PC-3 (cell line): ENCODE results near the gene XRCC6. TPM values are rescaled to one million over a fixed set of nuclear protein-coding genes. Genes with fewer than 3 reads are reported as not detected.

Experiments used
- ATAC-seq: fragments of 200-7000 bp; cut with Tn5 transposase; 2 replicates; pipeline ENCODE4 v1.9.1; 2020; ENCODE audit warnings: mild to moderate bottlenecking, moderate library complexity
- BruUV-seq: library from RNA; stranded (reverse); fragments of 400-500 nt; replicated peaks from 2 replicates; lab custom pipeline; 2021; lab: Mats Ljungman, UMichigan
- CTCF ChIA-PET: fragments of 300-600 bp; sonication (Branson Sonifier 250); formaldehyde crosslinking; loops from one replicate; lab custom pipeline; 2022; ENCODE audit warnings: antibody characterized with exemption; lab: Charles Lee
- POLR2A ChIA-PET: fragments of 300-600 bp; sonication (Branson Sonifier 250); formaldehyde crosslinking; loops from one replicate; lab custom pipeline; 2022; ENCODE audit warnings: antibody characterized with exemption; ENCODE audit not compliant: unreplicated experiment; lab: Charles Lee
- DNase-seq: peaks from one replicate; pipeline ENCODE4 v3.0.0-alpha.2; 2015
- H2AFZ ChIP-seq: fragments of 300-600 bp; sonication (generic); 2 replicates; pipeline ENCODE4 v1.6.0; 2016; ENCODE audit warnings: antibody characterized with exemption, low read length
- H3F3A ChIP-seq: fragments of 300-600 bp; sonication (generic); one replicate; pipeline ENCODE4 v1.6.0; 2017; ENCODE audit warnings: antibody characterized with exemption, low read length, control low read depth, mild to moderate bottlenecking; ENCODE audit not compliant: unreplicated experiment
- H3K27ac ChIP-seq: fragments of 300-600 bp; sonication (generic); 2 replicates; pipeline ENCODE4 v1.5.1; 2016; ENCODE audit warnings: mild to moderate bottlenecking, low read length
- H3K27me3 ChIP-seq: fragments of 300-600 bp; sonication (generic); 2 replicates; pipeline ENCODE4 v1.6.1; 2016; ENCODE audit warnings: low read length, mixed read lengths
- H3K36me3 ChIP-seq: fragments of 300-600 bp; sonication (generic); 2 replicates; pipeline ENCODE4 v1.6.1; 2016; ENCODE audit warnings: low read depth, mixed run types, low read length, mixed read lengths
- H3K4me1 ChIP-seq: fragments of 300-600 bp; sonication (generic); 2 replicates; pipeline ENCODE4 v1.5.1; 2016; ENCODE audit warnings: low read length; ENCODE audit not compliant: insufficient read depth
- H3K4me2 ChIP-seq: fragments of 300-600 bp; sonication (generic); 2 replicates; pipeline ENCODE4 v1.6.0; 2016; ENCODE audit warnings: low read length
- H3K4me3 ChIP-seq: fragments of 300-600 bp; sonication (generic); 2 replicates; pipeline ENCODE4 v1.5.1; 2016; ENCODE audit warnings: mild to moderate bottlenecking, low read length, mixed read lengths
- H3K79me2 ChIP-seq: fragments of 300-600 bp; sonication (generic); 2 replicates; pipeline ENCODE4 v1.6.1; 2017; ENCODE audit warnings: low read length, mixed read lengths
- H3K9ac ChIP-seq: fragments of 300-600 bp; sonication (generic); 2 replicates; pipeline ENCODE4 v1.6.0; 2016; ENCODE audit warnings: mild to moderate bottlenecking, low read length
- H3K9me2 ChIP-seq: fragments of 300-600 bp; sonication (generic); replicated peaks from 2 replicates; pipeline ENCODE4 v1.6.1; 2016; ENCODE audit warnings: mixed run types, low read length, mixed read lengths
- H3K9me3 ChIP-seq: fragments of 300-600 bp; sonication (generic); 2 replicates; pipeline ENCODE4 v1.6.1; 2016; ENCODE audit warnings: low read length, mixed read lengths
- H4K20me1 ChIP-seq: fragments of 300-600 bp; sonication (generic); 2 replicates; pipeline ENCODE4 v1.6.1; 2016; ENCODE audit warnings: low read length, mixed read lengths
- EZH2 ChIP-seq: fragments of 300-600 bp; sonication (generic); IDR thresholded peaks from one replicate; pipeline ENCODE4 v1.6.1; 2017; ENCODE audit warnings: antibody characterized with exemption, mild to moderate bottlenecking, low read length; ENCODE audit not compliant: unreplicated experiment
- EZH2phosphoT487 ChIP-seq: fragments of 300-600 bp; sonication (generic); IDR thresholded peaks from 2 replicates; pipeline ENCODE4 v1.6.1; 2018; ENCODE audit warnings: mild to moderate bottlenecking, antibody characterized with exemption, low read length, borderline replicate concordance
- intact Hi-C: fragments of 100-400 bp; cut with micrococcal nuclease; formaldehyde crosslinking; loops from 2 replicates; pipeline ENCODE4 v1.9.0; 2023
- total RNA-seq: library from RNA; depleted of rRNA; stranded (reverse); fragments of >200 nt; gene quantifications from 2 replicates; pipeline ENCODE4 v1.2.3, GENCODE V29; 2014
- TF ChIP-seq, protein P1 (sequence below): fragments of 300-600 bp; sonication (generic); conservative IDR thresholded peaks from 2 replicates; pipeline ENCODE4 v1.5.1; 2017; ENCODE audit warnings: antibody characterized with exemption, low read depth, mild to moderate bottlenecking, low read length

XRCC6 gene
- total RNA-seq, 1 experiment from 2014 or later, result 432 TPM

DNA sequence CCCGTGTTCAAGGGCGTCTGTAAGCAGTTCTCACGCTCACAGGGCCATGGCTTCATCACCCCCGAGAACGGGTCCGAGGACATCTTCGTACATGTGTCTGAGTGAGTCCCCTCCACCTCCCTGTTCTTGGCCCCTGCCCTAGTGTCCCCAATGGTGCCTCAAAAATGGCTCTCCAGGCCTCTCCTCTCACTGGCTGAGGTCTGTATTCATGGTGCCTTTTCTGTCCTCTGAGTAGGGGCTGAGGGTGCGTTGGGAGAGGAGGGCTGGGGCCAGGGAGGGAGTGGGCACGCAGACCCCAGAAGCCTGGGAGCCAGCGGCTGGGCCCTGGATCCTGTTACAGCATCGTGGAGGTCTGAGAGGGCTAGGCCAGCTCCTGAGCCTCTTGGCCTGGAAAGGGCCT is 47.4 kb upstream of the XRCC6 start:
- POLR2A ChIA-PET, result interaction anchor here (0.6 kb wide), 1 partner anchor 87 kb away, joined by 4 read pairs; no protein-coding TSS in a partner anchor
- no peaks in the 10 kb centered on the region for H3K4me1 ChIP-seq
- intact Hi-C loops, result no loop called here
- no peaks in the 10 kb centered on the region for H3K79me2 ChIP-seq
- no peak for ATAC-seq
- H3K9ac ChIP-seq, result no peak overlapping the region
- H3F3A ChIP-seq, result no peaks in the 10 kb centered on the region
- H3K9me3 ChIP-seq, result no peaks in the 10 kb centered on the region
- no peak overlapping the region for H3K4me2 ChIP-seq
- TSS peak; percentile 9 for BruUV-seq
- H3K4me3 ChIP-seq, result no peak overlapping the region
- no peaks in the 10 kb centered on the region for H3K27me3 ChIP-seq
- no peaks in the 10 kb centered on the region for H3K9me2 ChIP-seq
- DNase-seq, result no peak
- H3K36me3 ChIP-seq, result no peaks in the 10 kb centered on the region
- CTCF ChIA-PET, result no interaction called here
- TF ChIP-seq EZH2phosphoT487 (no peak), EZH2 (no peak)
- TF ChIP-seq, protein P1, sequence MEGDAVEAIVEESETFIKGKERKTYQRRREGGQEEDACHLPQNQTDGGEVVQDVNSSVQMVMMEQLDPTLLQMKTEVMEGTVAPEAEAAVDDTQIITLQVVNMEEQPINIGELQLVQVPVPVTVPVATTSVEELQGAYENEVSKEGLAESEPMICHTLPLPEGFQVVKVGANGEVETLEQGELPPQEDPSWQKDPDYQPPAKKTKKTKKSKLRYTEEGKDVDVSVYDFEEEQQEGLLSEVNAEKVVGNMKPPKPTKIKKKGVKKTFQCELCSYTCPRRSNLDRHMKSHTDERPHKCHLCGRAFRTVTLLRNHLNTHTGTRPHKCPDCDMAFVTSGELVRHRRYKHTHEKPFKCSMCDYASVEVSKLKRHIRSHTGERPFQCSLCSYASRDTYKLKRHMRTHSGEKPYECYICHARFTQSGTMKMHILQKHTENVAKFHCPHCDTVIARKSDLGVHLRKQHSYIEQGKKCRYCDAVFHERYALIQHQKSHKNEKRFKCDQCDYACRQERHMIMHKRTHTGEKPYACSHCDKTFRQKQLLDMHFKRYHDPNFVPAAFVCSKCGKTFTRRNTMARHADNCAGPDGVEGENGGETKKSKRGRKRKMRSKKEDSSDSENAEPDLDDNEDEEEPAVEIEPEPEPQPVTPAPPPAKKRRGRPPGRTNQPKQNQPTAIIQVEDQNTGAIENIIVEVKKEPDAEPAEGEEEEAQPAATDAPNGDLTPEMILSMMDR, result no peak
- H4K20me1 ChIP-seq, result no peaks in the 10 kb centered on the region
- H2AFZ ChIP-seq, result no peak overlapping the region
- H3K27ac ChIP-seq, result no peak overlapping the region

DNA sequence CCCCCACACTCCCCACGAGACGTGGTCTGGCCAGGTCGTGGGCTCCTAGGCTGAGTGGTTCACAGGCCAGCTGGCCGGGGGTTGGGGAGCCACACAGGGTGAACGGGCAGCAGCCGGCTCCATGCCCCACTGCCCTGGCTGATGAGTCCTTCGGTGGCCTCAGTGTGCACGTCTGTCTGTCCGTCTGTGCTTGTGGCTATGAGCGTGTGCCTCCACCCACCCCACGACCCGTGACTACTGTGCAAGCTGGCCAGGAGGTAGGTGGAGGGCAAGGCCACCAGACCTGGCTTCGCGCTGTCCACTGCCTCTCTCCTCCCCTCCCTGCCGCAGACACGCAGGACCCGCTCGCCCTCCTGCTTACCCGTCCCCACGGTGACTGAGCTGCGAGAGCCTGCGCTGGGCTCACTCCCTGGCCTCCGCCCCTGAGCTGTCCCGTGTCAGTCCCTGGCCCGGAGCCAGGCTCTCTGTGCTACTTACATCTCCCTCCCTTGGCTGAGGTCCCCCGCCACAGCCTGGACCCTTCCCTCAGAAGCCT is 46.2 kb upstream of the XRCC6 start:
- H2AFZ ChIP-seq, result no peak overlapping the region
- H3F3A ChIP-seq, result no peaks in the 10 kb centered on the region
- no peaks in the 10 kb centered on the region for H4K20me1 ChIP-seq
- POLR2A ChIA-PET, result no interaction called here
- DNase-seq (no peak), ATAC-seq (no peak)
- H3K36me3 ChIP-seq, result no peaks in the 10 kb centered on the region
- H3K4me3 ChIP-seq, result no peak overlapping the region
- H3K9ac ChIP-seq, result no peak overlapping the region
- no peaks in the 10 kb centered on the region for H3K9me3 ChIP-seq
- TF ChIP-seq EZH2phosphoT487, result no peak
- TF ChIP-seq, protein P1, result no peak
- no peak for TF ChIP-seq EZH2
- CTCF ChIA-PET, result no interaction called here
- no TSS peak for BruUV-seq
- H3K79me2 ChIP-seq, result no peaks in the 10 kb centered on the region
- no peak overlapping the region for H3K27ac ChIP-seq
- H3K4me2 ChIP-seq, result no peak overlapping the region
- no peaks in the 10 kb centered on the region for H3K27me3 ChIP-seq
- H3K4me1 ChIP-seq, result no peaks in the 10 kb centered on the region
- intact Hi-C loops, result no loop called here
- H3K9me2 ChIP-seq, result no peaks in the 10 kb centered on the region

DNA sequence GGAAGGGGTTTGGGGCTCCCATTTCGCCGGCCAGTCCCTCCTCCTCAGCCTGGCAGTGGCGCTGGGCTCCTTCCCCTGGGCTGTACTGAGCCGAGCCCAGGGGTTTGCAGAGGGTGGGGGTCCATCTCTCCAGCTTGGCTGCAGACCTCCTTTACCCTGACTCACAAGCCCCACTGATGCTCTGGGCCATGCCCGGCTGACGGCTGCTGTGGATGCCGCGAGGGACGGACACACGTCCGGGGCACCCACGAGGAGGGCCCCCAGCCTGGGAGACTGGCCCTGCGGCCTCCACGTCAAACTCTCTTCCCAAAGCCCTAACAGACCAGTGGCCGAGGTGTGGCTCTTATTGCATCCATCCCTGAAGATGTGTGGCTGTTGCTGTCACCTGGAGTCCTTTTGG is 45.6 kb upstream of the XRCC6 start:
- ATAC-seq (no peak), DNase-seq (no peak)
- Histone ChIP-seq H2AFZ (no peak overlapping the region), H3K9me3 (no peaks in the 10 kb centered on the region), H3F3A (no peaks in the 10 kb centered on the region), H3K4me1 (no peaks in the 10 kb centered on the region), H3K9ac (no peak overlapping the region), H3K27me3 (no peaks in the 10 kb centered on the region), H3K36me3 (no peaks in the 10 kb centered on the region), H3K4me2 (no peak overlapping the region), H3K79me2 (no peaks in the 10 kb centered on the region), H4K20me1 (no peaks in the 10 kb centered on the region), H3K27ac (no peak overlapping the region), H3K9me2 (no peaks in the 10 kb centered on the region), H3K4me3 (no peak overlapping the region)
- TF ChIP-seq, protein P1, result no peak
- no peak for TF ChIP-seq EZH2phosphoT487
- TF ChIP-seq EZH2, result no peak
- intact Hi-C loops, result no loop called here
- ChIA-PET POLR2A (no interaction called here), CTCF (no interaction called here)
- BruUV-seq, result no TSS peak
